HG02981 (cell line): ENCODE results near the gene ASCC1.

Experiments used
- ATAC-seq: cut with Tn5 transposase; IDR thresholded peaks from one replicate; pipeline ENCODE4 v1.9.1; 2021; ENCODE audit warnings: mild to moderate bottlenecking, moderate library complexity; ENCODE audit not compliant: unreplicated experiment

Gene ASCC1, protein sequence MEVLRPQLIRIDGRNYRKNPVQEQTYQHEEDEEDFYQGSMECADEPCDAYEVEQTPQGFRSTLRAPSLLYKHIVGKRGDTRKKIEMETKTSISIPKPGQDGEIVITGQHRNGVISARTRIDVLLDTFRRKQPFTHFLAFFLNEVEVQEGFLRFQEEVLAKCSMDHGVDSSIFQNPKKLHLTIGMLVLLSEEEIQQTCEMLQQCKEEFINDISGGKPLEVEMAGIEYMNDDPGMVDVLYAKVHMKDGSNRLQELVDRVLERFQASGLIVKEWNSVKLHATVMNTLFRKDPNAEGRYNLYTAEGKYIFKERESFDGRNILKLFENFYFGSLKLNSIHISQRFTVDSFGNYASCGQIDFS

DNA sequence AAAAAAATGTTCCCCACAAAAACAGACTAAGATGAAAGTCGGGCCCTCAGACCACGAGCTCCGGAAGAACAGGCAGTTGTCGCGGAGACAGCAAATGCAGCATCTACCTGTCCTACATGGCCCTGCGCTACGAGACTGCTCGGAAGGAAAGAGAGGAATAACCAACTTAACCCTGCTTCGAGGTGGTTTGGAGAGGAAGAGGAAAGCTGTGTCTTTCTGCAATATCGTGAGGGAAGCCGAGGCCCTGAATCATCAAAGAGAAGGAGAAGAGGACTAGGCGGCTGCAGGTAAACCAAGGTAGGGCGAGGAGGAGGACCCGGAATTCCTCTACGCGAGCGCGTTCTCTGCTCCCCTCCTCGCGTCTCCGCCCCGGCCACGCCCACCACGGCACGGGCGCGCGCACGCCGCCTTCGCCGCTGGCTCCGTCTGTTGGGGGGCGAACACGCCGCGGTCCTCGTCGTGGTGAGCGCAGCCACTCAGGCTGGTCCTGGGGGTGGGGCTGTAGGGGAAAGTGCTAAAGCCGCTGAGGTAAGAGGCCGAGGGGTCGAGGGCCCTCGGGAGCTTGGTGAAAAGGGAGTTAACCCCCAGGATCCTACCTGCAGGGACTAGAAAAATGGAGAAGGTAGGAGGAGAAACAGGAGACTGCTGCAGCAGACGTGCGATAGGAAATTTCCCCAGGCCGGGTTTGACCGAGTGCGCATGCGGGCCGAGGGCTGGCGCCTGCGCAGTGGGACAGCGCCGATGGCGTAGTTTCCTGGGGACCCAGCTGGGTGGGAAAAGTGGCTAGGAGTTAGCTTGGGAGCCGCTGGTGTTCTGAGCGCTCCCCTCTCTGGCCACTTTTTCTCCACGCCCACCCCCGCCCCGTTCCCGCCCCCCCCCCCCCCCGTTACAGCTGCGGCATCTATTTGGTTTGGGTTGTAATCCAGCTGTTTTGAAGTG, at the start of gene ASCC1, which contains the start of gene ANAPC16:
TSS of gene ASCC1 (minus strand) at position 666 of the 939 bp plus-strand sequence. CDS start 2,978 bp downstream, outside the sequence.
TSS of gene ANAPC16 (plus strand) at position 402 of the 939 bp plus-strand sequence. CDS start 7,903 bp downstream, outside the sequence.
- ATAC-seq, result peak; percentile 86

DNA sequence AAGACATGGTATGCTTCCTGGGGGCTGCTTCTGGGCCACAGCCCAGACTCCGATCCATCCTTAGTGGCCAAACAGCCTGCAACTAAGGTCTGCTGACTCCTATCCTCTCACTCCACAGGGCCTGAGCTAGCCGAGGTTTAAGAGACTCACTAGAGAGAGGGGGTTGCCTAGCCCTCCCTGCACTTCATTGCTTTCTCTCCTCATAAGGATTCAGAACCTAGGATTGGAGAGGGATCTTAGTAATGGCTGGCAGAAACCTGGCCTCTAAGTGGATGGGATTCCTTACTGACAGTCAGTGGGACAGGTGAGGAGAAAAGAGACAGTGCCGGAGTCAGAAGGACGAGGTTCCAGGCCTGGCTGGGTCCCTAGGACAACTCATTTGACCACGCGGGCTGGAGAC, 49.4 kb upstream of the ASCC1 start:
- no peak for ATAC-seq

DNA sequence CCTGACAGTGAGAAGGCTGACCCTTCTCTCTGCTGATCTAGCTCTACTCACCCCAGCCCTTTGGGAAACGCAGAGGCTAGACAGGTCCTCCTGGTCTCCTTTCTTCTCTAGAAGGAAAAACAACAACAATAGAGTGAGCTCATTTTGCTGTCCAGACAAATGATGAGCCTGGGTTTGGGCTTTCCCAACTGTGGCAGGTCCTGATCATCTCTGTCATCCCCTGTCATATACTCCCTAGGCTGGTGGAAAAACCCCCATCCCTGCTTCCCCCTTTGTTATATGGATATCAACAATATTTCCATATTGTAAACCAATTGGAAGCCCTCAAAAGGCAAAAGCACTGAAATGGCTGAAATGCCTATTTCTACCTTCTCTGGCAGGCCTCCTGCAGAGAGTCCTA, 48.5 kb upstream of the ASCC1 start:
- no peak for ATAC-seq

DNA sequence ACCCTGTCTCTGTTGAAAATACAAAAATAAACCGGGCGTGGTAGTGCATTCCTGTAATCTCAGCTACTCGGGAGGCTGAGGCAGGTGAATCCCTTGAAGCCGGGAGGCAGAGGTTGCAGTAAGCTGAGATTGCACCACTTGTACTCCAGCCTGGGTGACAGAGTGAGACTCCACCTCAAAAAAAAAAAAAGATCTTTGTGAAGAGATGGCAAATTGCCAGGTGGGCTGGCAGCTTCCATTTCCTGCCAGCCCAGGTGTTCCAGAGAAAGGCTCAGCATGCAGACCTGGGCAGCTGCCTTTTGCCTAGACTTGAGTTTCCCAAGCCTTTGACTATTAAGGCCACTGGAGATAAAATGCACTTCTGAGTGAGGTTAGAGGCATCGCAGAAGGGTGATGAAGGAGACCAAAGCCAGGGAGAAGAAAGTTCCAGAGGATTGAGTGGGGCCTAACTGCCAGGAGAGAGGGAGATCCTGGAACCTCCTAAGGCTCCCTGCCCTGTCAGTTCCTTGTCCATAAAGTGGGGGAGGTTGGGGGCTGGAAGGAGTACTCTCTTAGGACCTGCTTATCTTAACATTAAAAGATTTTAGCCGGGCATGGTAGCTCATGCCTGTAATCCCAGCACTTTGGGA, 47.7 kb upstream of the ASCC1 start:
- no peak for ATAC-seq

DNA sequence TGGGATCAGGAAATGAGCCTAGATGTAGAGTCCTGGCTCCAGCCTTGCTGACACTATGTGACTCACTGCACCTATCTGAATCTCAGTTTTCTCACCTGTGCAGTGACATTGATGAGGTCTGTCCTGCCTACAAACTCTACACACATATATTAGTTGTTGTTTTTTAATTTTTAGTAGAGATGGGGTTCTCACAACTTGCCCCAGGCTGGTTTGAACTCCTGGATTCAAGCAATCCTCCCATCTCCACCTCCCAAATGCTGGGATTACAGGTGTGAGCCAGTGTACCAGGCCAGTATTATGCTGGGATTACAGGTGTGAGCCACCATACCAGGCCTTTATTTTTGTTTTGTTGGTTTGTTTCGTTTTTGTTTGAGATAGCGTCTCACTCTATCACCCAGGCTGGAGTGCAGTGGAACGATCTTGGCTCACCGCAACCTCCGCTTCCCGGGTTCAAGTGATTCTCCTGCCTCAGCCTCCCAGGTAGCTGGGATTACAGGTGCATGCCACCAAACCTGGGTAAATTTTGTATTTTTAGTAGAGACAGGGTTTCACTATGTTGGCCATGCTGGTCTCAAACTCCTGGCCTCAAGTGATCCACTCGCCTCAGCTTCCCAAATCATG, 45.8 kb upstream of the ASCC1 start:
- peak; percentile 1 for ATAC-seq

DNA sequence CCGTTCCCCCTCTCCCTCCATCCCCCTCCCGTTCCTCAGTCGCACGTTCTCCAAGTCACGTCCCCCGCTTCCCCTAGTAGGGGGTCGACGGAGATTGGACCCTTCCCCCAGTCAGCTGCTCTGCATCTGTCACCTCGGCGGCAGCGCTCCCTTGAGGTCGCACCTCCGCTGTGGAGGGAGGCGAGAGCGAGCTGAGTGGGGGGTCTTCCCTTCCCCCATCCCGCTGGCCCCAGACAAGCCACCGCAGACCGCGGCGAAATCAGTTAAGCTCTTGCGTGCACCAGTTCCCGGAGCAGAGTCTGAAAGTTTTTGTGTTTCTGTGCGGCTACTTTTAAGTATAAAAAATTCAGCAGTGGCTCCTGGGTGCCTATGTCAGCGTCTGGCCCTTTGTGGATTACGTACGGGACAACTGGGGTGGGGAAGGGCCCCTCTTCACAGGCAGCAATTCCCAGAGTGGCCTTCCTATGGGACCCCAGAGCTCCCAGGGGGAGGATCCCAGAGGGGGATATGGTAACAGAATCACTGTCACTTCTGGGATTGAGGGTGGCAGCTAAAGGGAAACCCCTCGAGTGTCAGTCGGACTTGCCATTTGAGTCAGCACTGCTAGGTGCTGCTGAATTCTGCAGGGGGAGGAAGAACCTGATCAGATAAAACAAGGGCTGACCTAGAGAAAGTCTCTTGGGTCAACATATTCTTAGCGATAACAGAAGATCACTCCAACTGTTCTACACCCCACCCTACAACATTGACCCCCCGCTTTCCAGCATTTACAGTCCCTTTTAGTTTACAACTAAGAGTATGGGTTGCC, 45.1 kb upstream of the ASCC1 start:
- ATAC-seq, result peak; percentile 52

DNA sequence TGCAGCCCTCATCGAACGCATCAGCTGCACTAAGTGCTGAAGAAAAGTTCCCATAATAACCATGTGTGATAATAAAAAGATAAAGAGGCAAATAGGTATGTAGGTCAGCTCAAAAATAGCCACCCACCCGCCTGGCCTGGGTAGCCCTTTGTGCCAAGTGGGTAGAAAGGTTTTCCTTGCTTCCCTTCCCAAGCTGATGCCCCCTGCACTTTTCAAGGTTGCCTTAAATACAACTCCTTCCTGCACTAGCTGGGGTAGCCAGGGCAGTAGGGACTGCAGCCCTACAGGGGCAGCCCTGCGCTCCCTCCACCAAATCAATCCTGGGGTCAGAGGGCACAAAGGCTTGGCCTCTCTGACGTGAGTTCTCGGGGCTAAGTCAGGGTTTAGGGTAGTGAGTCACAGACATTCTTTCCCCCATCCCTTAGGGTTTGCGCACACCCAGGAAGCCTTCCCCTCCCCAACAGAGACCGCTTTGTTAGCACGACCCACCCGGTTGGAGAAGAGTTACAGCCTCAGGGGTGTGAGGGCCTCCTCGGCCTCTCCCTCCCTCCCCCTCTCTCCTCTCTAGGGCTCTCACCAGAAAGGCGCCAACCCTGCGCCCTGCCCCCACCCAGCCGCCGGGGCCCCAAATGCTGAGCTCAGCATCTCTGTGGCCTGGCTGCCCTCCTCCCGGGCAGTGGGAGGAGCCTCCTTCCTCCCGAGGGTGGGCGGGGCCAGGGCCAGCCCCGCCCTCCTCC, 44.3 kb upstream of the ASCC1 start:
- peak; percentile 42 for ATAC-seq

DNA sequence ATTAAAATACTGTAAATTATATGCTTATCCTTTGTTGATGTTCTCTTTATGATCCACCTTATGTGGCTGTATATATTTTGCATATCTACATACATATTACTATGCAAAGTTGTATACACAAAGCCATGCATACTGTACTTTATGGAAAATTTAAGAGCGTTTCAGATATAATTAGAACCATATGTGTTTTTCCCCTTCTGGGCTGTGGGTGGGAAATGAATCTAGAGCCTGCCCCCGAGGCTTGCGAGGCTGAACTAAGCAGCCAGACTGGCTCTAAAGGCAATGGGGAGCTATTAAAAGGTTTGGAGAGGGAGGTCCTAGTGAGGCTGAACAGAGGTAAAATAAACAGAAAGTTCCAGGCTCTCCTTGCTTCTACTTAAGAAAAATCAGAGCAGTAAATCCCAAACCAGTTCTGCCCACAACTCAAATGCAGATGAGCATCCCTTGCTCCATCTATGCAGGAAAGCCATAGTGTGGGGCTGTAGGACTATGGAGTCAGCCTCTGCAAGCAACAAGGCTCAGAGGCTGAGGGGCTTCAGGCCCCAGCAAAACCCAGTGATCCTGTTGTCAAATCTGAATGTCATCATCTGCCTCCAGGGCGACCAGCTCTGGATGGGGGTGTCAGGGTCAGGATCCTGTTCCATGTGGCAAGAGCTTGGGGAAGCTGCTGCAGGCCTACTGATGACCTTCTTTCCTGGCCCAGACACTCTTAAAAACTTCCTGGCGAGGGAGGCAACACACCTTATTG, 43.6 kb upstream of the ASCC1 start:
- ATAC-seq, result no peak

DNA sequence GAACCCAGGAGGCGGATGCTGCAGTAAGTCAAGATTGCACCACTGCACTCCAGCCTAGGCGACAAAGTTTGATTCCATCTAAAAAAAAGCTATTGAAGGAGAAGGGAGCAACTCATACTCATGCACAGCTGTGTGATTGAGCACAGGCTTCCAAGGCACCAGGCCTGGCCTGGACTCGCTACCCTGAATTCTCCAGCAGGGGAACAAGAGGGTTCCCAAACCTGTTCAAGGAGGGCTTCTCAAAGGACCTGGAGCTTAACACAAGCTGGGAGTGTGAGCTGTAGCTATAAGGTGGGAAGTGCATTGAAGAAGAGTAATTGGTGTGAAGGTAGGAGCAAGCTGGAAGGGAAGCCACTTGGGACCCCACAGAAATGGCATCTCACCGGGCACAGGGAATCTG, 42.5 kb upstream of the ASCC1 start:
- no peak for ATAC-seq

DNA sequence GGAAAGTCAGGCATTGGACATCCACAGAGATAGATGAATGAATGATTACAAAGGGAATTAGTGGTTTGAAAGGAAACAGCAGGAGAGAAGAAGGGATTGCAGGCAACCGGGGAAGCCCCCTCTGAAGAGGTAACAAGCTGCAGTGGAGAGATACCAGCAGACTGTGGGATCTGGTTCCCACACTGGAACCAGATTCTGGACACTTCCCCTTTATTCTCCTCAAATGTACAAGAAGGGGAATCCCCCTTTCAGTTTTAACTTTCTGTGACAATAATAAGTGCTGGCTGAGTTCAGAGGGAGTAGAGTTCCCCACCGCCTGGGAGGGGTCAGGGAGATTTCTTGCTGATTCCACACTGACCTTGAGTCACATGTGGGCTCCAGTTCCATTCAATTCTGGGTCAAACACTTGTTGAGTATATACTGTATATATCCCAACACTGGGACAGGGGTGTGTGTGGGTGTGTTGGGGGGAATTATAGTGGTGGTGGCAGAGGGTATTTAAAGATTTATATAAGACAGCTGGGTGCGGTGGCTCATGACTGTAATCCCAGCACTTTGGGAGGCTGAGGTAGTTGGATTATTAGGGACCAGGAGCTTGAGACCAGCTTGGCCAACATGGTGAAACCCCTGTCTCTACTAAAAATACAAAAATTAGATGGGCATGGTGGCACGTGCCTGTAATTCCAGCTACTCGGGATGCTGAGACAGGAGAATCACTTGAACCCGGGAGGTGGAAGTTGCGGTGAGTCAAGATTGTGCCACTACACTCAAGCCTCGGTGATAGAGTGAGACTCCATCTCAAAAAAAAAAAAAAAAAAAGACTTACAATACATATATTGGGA, 41.2 kb upstream of the ASCC1 start:
- peak; percentile 27 for ATAC-seq

DNA sequence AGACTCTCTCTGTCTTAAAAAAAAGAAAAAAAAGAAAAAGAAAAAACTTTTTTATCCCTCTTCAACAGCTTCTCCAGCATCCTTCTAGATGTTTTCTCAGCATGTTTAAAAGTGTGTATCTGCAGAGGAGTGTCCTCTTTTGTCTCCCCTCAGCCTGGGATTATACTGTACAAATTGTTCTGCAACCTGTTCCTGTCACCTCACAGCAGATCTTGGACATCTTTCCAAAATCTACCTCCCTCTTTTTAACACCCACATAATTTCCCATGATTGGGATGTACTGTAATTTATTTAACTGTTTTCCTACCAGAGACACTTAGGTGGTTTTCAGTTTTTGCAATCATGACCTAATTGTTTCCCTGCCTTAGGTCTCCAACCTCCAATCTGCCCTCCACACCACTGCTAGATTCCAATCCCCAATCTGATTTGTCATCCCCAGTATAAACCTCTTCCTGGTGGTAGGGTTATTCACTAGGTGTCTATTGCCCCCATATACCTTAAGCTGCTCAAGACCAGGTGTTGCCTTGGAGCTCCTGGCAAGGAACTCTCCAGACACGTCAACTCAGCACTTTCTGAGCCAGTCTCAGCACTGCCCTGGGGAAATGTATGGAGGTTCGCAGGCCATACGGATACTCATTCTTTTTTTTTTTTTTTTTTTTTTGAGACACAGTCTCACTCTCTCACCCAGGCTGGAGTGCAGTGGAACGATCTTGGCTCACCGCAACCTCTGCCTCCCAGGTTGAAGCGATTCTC, 40.1 kb upstream of the ASCC1 start:
- ATAC-seq, result no peak

DNA sequence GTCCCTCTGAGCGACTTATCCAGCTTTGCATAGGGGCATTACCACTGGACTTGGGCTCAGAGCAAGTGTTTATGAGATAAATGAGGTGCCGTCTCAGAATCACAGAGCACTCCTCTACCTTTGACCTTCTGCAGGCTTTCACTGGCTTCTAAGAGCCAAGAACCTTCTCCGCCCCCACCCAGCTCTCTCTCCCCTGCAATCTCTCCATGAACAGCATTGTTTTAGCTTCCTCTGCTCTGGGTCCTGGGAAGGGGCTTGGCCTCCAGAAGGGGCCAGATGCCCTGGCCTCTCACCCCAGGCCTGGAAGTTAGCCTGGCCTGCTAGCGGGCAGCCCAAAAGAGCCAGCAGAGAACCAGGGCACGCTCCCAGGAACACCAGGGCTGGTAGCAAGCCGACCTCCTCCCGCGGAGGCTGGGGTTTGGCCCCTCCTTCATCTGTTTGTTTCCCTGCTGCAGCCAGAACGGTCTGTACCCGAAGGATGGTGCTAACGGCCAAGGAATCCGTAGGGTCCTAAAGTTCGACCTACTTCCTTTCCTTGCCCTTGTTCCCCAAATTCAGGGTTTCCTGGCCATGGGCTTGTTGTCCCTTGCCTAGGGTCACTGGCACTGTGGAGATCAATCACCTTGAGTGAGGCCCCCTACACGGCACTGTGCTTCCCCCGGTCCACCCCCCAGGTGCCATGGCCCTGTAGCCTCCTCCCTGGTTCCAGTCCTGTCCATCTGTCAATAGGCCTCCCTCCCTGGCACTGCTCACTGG, 38.9 kb upstream of the ASCC1 start:
- ATAC-seq, result no peak

DNA sequence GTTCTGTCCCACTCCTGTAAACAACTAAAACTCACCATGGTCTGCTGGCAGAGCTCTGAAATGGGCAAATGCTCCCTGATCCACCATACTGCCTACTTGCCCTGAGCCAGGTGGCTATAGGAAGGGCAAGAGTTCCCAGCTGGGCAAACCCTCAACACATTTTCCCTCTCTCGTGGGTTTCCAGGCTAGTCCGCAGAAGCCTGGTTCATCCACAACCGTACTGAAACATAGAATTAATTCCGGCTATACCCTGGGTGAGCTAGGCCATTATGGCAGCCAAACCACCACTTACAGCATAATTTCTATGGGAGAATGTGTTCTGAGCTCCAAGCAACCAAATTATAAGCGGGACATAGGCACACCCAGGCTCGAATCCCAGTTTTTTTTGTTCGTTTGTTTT, 37.5 kb upstream of the ASCC1 start:
- no peak for ATAC-seq

DNA sequence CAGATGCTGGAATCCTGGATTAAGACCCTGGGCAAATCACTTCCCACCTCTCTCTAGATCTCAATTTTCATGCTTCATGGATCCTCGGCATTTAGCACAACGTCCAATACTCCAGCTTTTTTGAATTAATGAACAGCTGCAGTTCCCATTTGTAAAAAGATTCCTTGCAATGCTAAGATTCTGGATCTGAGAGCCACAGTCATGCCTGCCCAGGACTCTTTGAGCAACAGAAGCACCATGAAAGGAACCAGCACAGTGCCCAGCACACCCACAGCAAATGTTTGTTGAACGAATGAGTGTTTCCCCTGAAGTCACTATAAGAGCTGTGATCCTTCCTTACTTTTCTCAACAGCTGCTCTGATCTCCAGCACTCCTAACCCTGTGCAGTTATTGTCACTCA, 36.9 kb upstream of the ASCC1 start:
- no peak for ATAC-seq

DNA sequence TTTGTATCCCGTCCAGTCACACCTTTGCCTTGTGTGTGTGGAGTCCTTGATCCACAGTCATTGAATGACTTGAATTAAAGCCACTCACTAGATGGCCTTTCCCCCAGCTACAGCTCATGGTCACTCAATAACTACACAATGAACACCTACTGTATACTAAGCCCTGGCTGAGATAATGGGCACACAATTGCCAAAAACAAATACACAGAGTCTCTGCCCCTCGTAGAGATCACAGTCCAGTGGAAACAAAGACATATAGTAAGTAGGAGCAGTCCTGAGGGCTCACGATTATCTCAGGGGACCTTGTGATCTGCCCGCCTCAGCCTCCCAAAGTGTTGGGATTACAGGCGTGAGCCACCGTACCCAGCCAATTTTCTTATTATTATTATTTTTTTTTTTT, 35.6 kb upstream of the ASCC1 start:
- no peak for ATAC-seq

DNA sequence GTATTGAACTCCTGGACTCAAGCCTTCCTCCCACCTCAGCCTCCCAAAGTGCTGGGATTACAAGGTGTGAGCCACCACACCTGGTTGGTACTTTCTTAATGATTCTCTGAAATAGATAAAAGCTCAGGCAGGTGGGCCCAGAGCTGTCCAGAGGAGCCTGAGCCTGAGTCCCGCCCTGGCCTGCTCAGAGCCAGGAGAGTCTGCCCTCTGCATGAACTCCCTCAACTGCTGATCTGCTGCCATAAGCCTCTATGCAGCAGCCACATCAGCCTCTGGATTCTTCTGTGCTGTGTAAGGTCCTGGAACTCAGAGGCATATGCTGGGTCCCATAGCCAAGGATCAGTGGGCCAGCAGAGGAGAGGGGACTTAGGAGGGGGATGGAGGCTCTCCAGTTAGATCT, 34.6 kb upstream of the ASCC1 start:
- no peak for ATAC-seq
